WTC11 (cell line): ENCODE data around the gene RASL12.

Experiments
- CTCF ChIP-seq: fragments of 200-600 bp; IDR thresholded peaks from 2 replicates; pipeline ENCODE4 v1.8.0; 2022; ENCODE audit warnings: antibody characterized with exemption
- E2F4 ChIP-seq: sonication (generic); formaldehyde crosslinking; IDR thresholded peaks from 2 replicates; pipeline ENCODE4 v1.8.1; 2022; ENCODE audit warnings: low read depth, mild to moderate bottlenecking, moderate library complexity, missing genetic modification reagents, borderline replicate concordance
- MAX ChIP-seq: sonication (generic); formaldehyde crosslinking; IDR thresholded peaks from 2 replicates; pipeline ENCODE4 v1.8.0; 2022; ENCODE audit warnings: mild to moderate bottlenecking, missing genetic modification reagents
- MYBL2 ChIP-seq: sonication (generic); formaldehyde crosslinking; IDR thresholded peaks from 2 replicates; pipeline ENCODE4 v1.8.1; 2023; ENCODE audit warnings: mild to moderate bottlenecking, moderate library complexity, missing genetic modification reagents
- SP1 ChIP-seq: sonication (generic); formaldehyde crosslinking; conservative IDR thresholded peaks from 2 replicates; pipeline ENCODE4 v1.8.1; 2022; ENCODE audit warnings: missing genetic modification reagents

GRCh38 chr15:65110676-65111292 lies 43.0 kb upstream of the RASL12 start:
- TF ChIP-seq MYBL2 (no peak), E2F4 (CRISPR knock-in tag) (no peak), CTCF (no peak), SP1 (CRISPR knock-in tag) (no peak), MAX (no peak)
